Lower leg skin (tissue), 3 donors: ENCODE results near the gene TADA2A.

ENCODE experiments used
- CTCF ChIP-seq, 3 donors: fragments of 450-650 bp; IDR thresholded peaks; one replicate each; pipeline ENCODE4 v1.5.1; 2016; ENCODE audit warnings: antibody characterized with exemption in 3 of 3, mild to moderate bottlenecking in 3 of 3, moderate library complexity in 2 of 3
- POLR2A ChIP-seq, 2 donors: fragments of 450-650 bp; IDR thresholded peaks; one replicate each; pipeline ENCODE4 v1.6.1; 2016 to 2017; ENCODE audit warnings: antibody characterized with exemption in 2 of 2, mild to moderate bottlenecking in 1 of 2, moderate library complexity in 1 of 2

GRCh38 chr17:37500378-37500777 is 93.7 kb downstream of the TADA2A start:
- no peak for TF ChIP-seq CTCF (IDR thresholded peaks at IDR 0.05)
- TF ChIP-seq POLR2A (IDR thresholded peaks at IDR 0.05) = no peak
